ENCODE data around the gene STK11IP. TPM values are rescaled to one million over a fixed set of nuclear protein-coding genes. Genes with fewer than 3 reads are reported as not detected.

The STK11IP gene
- total and polyA plus RNA-seq, 2 donors (not counting 1 experiment from before 2014, with no cell fraction given) = 46.8 to 55.6 TPM

DNA sequence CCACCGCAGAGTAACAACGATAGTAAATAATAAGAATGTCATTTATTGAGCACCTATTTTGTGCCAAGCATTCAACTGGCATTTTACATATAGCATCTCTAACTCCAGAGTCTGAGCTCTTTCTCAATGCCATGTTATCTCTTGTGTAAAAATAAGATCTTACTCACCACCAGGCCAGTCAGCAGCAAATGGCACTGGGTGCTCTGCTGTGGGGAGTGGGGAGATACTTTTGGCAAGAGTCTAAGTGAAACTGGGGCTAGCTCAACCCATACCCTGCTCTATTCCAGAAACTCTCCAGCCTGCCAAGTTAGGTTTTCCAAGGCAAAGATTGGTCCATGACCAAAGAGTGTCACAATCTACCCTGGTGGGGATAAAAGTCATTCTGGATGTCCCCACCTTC, 24.8 kb downstream of the STK11IP start:
- no peak overlapping the region for H3K27ac Mint-ChIP-seq
- peaks cover 8% of the 10 kb centered on the region for H3K4me1 Mint-ChIP-seq
- H4K20me1 ChIP-seq (ENCODE audit: control insufficient read depth, insufficient read depth, low read length, poor library complexity, severe bottlenecking) = no peaks in the 10 kb centered on the region
- H3K9ac ChIP-seq (ENCODE audit: low read length) = no peak overlapping the region
- TF ChIP-seq, protein P1, sequence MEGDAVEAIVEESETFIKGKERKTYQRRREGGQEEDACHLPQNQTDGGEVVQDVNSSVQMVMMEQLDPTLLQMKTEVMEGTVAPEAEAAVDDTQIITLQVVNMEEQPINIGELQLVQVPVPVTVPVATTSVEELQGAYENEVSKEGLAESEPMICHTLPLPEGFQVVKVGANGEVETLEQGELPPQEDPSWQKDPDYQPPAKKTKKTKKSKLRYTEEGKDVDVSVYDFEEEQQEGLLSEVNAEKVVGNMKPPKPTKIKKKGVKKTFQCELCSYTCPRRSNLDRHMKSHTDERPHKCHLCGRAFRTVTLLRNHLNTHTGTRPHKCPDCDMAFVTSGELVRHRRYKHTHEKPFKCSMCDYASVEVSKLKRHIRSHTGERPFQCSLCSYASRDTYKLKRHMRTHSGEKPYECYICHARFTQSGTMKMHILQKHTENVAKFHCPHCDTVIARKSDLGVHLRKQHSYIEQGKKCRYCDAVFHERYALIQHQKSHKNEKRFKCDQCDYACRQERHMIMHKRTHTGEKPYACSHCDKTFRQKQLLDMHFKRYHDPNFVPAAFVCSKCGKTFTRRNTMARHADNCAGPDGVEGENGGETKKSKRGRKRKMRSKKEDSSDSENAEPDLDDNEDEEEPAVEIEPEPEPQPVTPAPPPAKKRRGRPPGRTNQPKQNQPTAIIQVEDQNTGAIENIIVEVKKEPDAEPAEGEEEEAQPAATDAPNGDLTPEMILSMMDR (IDR thresholded peaks at IDR 0.05) = no peak
- TF ChIP-seq EZH2 (IDR thresholded peaks at IDR 0.05; ENCODE audit: borderline replicate concordance, insufficient read depth, low read depth, low read length, poor library complexity, severe bottlenecking) = no peak
- H3K36me3 ChIP-seq (replicated peaks in 1 of 2; ENCODE audit: control extremely low read depth in 1 of 2, control insufficient read depth in 1 of 2, extremely low read depth in 1 of 2, insufficient read depth in 2 of 2, low read length in 1 of 2) = no peaks in the 10 kb centered on the region
- H3K27me3 ChIP-seq (replicated peaks in 1 of 4; ENCODE audit: control extremely low read depth in 1 of 4, control insufficient read depth in 3 of 4, insufficient read depth in 4 of 4, low read length in 3 of 4) = peaks cover 0 to 27% (median 17%) of the 10 kb centered on the region in 4 experiments
- ChIA-PET POLR2A (no interaction called here), CTCF (interaction anchor here (0.6 kb wide), 1 partner anchor 105 kb away, joined by 3 read pairs; no protein-coding TSS in a partner anchor)
- no peak overlapping the region for H3K4me3 ChIP-seq (ENCODE audit: control extremely low read depth in 1 of 5, extremely low read depth in 1 of 5, insufficient read depth in 1 of 5, low read depth in 2 of 5, low read length in 4 of 5)
- peaks cover 4 to 6% of the 10 kb centered on the region in 2 donors for H3K4me1 ChIP-seq (ENCODE audit: control insufficient read depth in 2 of 2, insufficient read depth in 2 of 2, low read length in 2 of 2)
- no peaks in the 10 kb centered on the region for H3K9me3 ChIP-seq (ENCODE audit: control extremely low read depth in 1 of 3, control insufficient read depth in 2 of 3, insufficient read depth in 1 of 3, low read length in 2 of 3)
- no CpG with 5 or more reads among the region's 2 CpGs for WGBS (ENCODE audit: insufficient coverage)
- ATAC-seq (ENCODE audit: low read depth) (no peak), DNase-seq (no peak)
- no peaks in the 10 kb centered on the region for H3K9me3 Mint-ChIP-seq (ENCODE audit: insufficient read depth)
- H2AFZ ChIP-seq (ENCODE audit: insufficient read depth, low read depth, low read length, poor library complexity, severe bottlenecking) = no peak overlapping the region
- H3K27me3 Mint-ChIP-seq = peaks cover 30% of the 10 kb centered on the region
- intact Hi-C loops (cut with micrococcal nuclease) = no loop called here
- H3K4me3 Mint-ChIP-seq = no peak overlapping the region
- no peaks in the 10 kb centered on the region for H3K79me2 ChIP-seq (ENCODE audit: control insufficient read depth, insufficient read depth, low read length)
- H3K4me2 ChIP-seq (replicated peaks; ENCODE audit: low read depth, low read length, poor library complexity, severe bottlenecking) = no peak overlapping the region
- no peak overlapping the region for H3K27ac ChIP-seq (ENCODE audit: low read length in 2 of 2)

DNA sequence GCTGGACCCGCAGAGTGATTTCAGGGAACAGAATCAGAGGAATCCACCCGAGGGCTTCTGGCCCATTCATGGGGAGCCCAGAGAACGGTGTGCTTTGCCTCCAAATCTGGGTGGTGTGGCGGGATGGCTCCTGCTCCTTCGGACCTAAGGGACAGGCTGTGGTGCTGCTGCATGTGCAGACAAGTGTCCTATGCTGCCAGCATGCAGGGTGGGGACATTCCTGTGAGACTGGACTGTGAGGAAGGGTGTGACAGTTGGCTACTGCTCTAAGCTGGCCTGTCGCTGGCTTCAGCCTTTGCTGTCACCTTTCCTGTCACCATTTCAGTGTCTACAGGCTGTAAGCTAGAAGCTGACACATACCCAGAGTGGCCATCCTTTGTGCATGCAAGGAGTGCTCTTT, 26.9 kb downstream of the STK11IP start:
- 88% methylated on average over 6 of the region's 6 CpGs for WGBS (ENCODE audit: insufficient coverage)
- H3K27ac Mint-ChIP-seq = no peak overlapping the region
- ATAC-seq (ENCODE audit: low read depth) (no peak), DNase-seq (no peak)
- intact Hi-C loops (cut with micrococcal nuclease) = no loop called here
- no peak overlapping the region for H3K9ac ChIP-seq (ENCODE audit: low read length)
- peaks cover 10 to 20% of the 10 kb centered on the region in 2 donors for H3K4me1 ChIP-seq (ENCODE audit: control insufficient read depth in 2 of 2, insufficient read depth in 2 of 2, low read length in 2 of 2)
- H3K36me3 ChIP-seq (replicated peaks in 1 of 2; ENCODE audit: control extremely low read depth in 1 of 2, control insufficient read depth in 1 of 2, extremely low read depth in 1 of 2, insufficient read depth in 2 of 2, low read length in 1 of 2) = no peaks in the 10 kb centered on the region
- peaks cover 0 to 4% (median 0%) of the 10 kb centered on the region in 3 donors for H3K9me3 ChIP-seq (ENCODE audit: control extremely low read depth in 1 of 3, control insufficient read depth in 2 of 3, insufficient read depth in 1 of 3, low read length in 2 of 3)
- CTCF ChIA-PET = no interaction called here
- no peaks in the 10 kb centered on the region for H3K79me2 ChIP-seq (ENCODE audit: control insufficient read depth, insufficient read depth, low read length)
- no peak overlapping the region for H3K27ac ChIP-seq (ENCODE audit: low read length in 2 of 2)
- TF ChIP-seq, protein P1 (IDR thresholded peaks at IDR 0.05) = no peak
- no peak for TF ChIP-seq EZH2 (IDR thresholded peaks at IDR 0.05; ENCODE audit: borderline replicate concordance, insufficient read depth, low read depth, low read length, poor library complexity, severe bottlenecking)
- no peak overlapping the region for H2AFZ ChIP-seq (ENCODE audit: insufficient read depth, low read depth, low read length, poor library complexity, severe bottlenecking)
- POLR2A ChIA-PET = no interaction called here
- no peak overlapping the region for H3K4me3 Mint-ChIP-seq
- H3K4me2 ChIP-seq (replicated peaks; ENCODE audit: low read depth, low read length, poor library complexity, severe bottlenecking) = no peak overlapping the region
- no peaks in the 10 kb centered on the region for H3K9me3 Mint-ChIP-seq (ENCODE audit: insufficient read depth)
- no peaks in the 10 kb centered on the region for H4K20me1 ChIP-seq (ENCODE audit: control insufficient read depth, insufficient read depth, low read length, poor library complexity, severe bottlenecking)
- peaks cover 0 to 42% (median 24%) of the 10 kb centered on the region in 4 experiments for H3K27me3 ChIP-seq (replicated peaks in 1 of 4; ENCODE audit: control extremely low read depth in 1 of 4, control insufficient read depth in 3 of 4, insufficient read depth in 4 of 4, low read length in 3 of 4)
- H3K4me3 ChIP-seq (ENCODE audit: control extremely low read depth in 1 of 5, extremely low read depth in 1 of 5, insufficient read depth in 1 of 5, low read depth in 2 of 5, low read length in 4 of 5) = no peak overlapping the region
- peaks cover 39% of the 10 kb centered on the region for H3K27me3 Mint-ChIP-seq
- H3K4me1 Mint-ChIP-seq = peaks cover 10% of the 10 kb centered on the region
